HepG2 (cell line): ENCODE data around the gene LCK. TPM values are rescaled to one million over a fixed set of nuclear protein-coding genes. Genes with fewer than 3 reads are reported as not detected.

Experiments used
- FOXK1 ChIP-seq: sonication (generic); formaldehyde crosslinking; IDR thresholded peaks from 2 replicates; pipeline ENCODE4 v1.4.0; 2020; ENCODE audit warnings: low read depth, missing genetic modification reagents, borderline replicate concordance
- GLI4 ChIP-seq: sonication (generic); formaldehyde crosslinking; IDR thresholded peaks from 2 replicates; pipeline ENCODE4 v1.5.1; 2020; ENCODE audit warnings: missing genetic modification reagents, mild to moderate bottlenecking, moderate library complexity, borderline replicate concordance
- GTF2F1 ChIP-seq: fragments of 150-350 bp; IDR thresholded peaks from 2 replicates; pipeline ENCODE4 v1.6.1; 2014; ENCODE audit warnings: low read length
- HOXA3 ChIP-seq: sonication (generic); formaldehyde crosslinking; IDR thresholded peaks from 2 replicates; pipeline ENCODE4 v1.5.0; 2020; ENCODE audit warnings: missing genetic modification reagents
- RBM22 ChIP-seq: fragments of 200-400 bp; formaldehyde crosslinking; optimal IDR thresholded peaks from 2 replicates; pipeline ENCODE3; 2017; ENCODE audit warnings: mild to moderate bottlenecking, low read length, moderate library complexity
- SALL1 ChIP-seq: sonication (generic); formaldehyde crosslinking; IDR thresholded peaks from 2 replicates; pipeline ENCODE4 v1.8.0; 2022; ENCODE audit warnings: mild to moderate bottlenecking, missing genetic modification reagents
- SMYD3 ChIP-seq: sonication (generic); formaldehyde crosslinking; IDR thresholded peaks from 2 replicates; pipeline ENCODE4 v1.8.1; 2023; ENCODE audit warnings: mild to moderate bottlenecking, missing genetic modification reagents
- SOX6 ChIP-seq, 2 experiments: fragments of 450-650 bp in 1 of 2; sonication (generic) in 1 of 2; formaldehyde crosslinking in 1 of 2; IDR thresholded peaks; 2 replicates each; pipeline versions ENCODE4 v1.4.0 to v1.6.1; 2017 to 2020; ENCODE audit warnings: antibody characterized with exemption in 1 of 2, mild to moderate bottlenecking in 1 of 2, missing genetic modification reagents in 1 of 2
- TBX2 ChIP-seq: sonication (generic); formaldehyde crosslinking; IDR thresholded peaks from 2 replicates; pipeline ENCODE4 v1.5.0; 2020; ENCODE audit warnings: missing genetic modification reagents, mild to moderate bottlenecking, borderline replicate concordance
- TEAD3 ChIP-seq: optimal IDR thresholded peaks from 2 replicates; pipeline ENCODE3; 2016; ENCODE audit warnings: borderline replicate concordance
- TSC22D2 ChIP-seq: sonication (generic); formaldehyde crosslinking; IDR thresholded peaks from 2 replicates; pipeline ENCODE4 v1.5.1; 2020; ENCODE audit warnings: missing genetic modification reagents, mild to moderate bottlenecking, borderline replicate concordance
- ZNF207 ChIP-seq: fragments of 450-650 bp; IDR thresholded peaks from 2 replicates; pipeline ENCODE4 v1.6.1; 2016; ENCODE audit warnings: antibody characterized with exemption, borderline replicate concordance
- ZNF251 ChIP-seq: sonication (generic); formaldehyde crosslinking; IDR thresholded peaks from 2 replicates; pipeline ENCODE4 v1.9.0; 2021; ENCODE audit warnings: mild to moderate bottlenecking, missing genetic modification reagents
- ZNF296 ChIP-seq: sonication (generic); formaldehyde crosslinking; conservative IDR thresholded peaks from 2 replicates; pipeline ENCODE4 v1.5.0; 2020; ENCODE audit warnings: mild to moderate bottlenecking, missing genetic modification reagents
- ZNF501 ChIP-seq: sonication (generic); formaldehyde crosslinking; IDR thresholded peaks from 2 replicates; pipeline ENCODE4 v1.5.1; 2020; ENCODE audit warnings: mild to moderate bottlenecking, moderate library complexity, missing genetic modification reagents
- ZNF546 ChIP-seq: sonication (generic); formaldehyde crosslinking; conservative IDR thresholded peaks from 2 replicates; pipeline ENCODE4 v1.8.1; 2023; ENCODE audit warnings: mild to moderate bottlenecking, missing genetic modification reagents
- ZNF556 ChIP-seq: sonication (generic); formaldehyde crosslinking; IDR thresholded peaks from 2 replicates; pipeline ENCODE4 v1.4.0; 2020; ENCODE audit warnings: mild to moderate bottlenecking, missing genetic modification reagents, borderline replicate concordance
- ZNF577 ChIP-seq: sonication (generic); formaldehyde crosslinking; IDR thresholded peaks from 2 replicates; pipeline ENCODE4 v1.4.0; 2020; ENCODE audit warnings: mild to moderate bottlenecking, low read depth, missing genetic modification reagents, borderline replicate concordance
- ZNF878 ChIP-seq: sonication (generic); formaldehyde crosslinking; IDR thresholded peaks from 2 replicates; pipeline ENCODE4 v1.8.1; 2023; ENCODE audit warnings: mild to moderate bottlenecking, missing genetic modification reagents, moderate library complexity
- polyA plus RNA-seq, 8 experiments: library from polyadenylated mRNA; depleted of rRNA in 3 of 8; stranded (reverse) in 7 of 8; unstranded in 1 of 8; fragments of >200 nt; fragmentation: Illumina TruSeq in 4 of 8; extraction: Trizol in 4 of 8; gene quantifications; 2 replicates each; pipeline versions ENCODE4 v1.2.1 to v1.2.3, GENCODE V29; 2011 to 2016; ENCODE audit warnings: low read depth in 4 of 8, missing spikeins in 1 of 8, mixed read lengths in 1 of 8; ENCODE audit not compliant: insufficient read depth in 1 of 8
- total RNA-seq, 5 experiments: library from RNA; depleted of rRNA; stranded (reverse); fragments of >200 nt; fragmentation: Illumina TruSeq; extraction: Trizol; gene quantifications; 2 replicates each; pipeline ENCODE4 v1.2.3, GENCODE V29; 2016; ENCODE audit warnings: low read depth in 1 of 5
- TF ChIP-seq, protein P1 (sequence below): sonication (generic); formaldehyde crosslinking; IDR thresholded peaks from 2 replicates; pipeline ENCODE4 v1.5.0; 2020; ENCODE audit warnings: missing genetic modification reagents
- TF ChIP-seq, protein P2 (sequence below): sonication (generic); formaldehyde crosslinking; IDR thresholded peaks from 2 replicates; pipeline ENCODE4 v1.4.0; 2020; ENCODE audit warnings: mild to moderate bottlenecking, missing genetic modification reagents
- TF ChIP-seq, protein P3 (sequence below): sonication (generic); formaldehyde crosslinking; IDR thresholded peaks from 2 replicates; pipeline ENCODE4 v1.4.0; 2020; ENCODE audit warnings: missing genetic modification reagents
- TF ChIP-seq, protein P4 (sequence below): sonication (generic); formaldehyde crosslinking; IDR thresholded peaks from 2 replicates; pipeline ENCODE4 v1.5.1; 2020; ENCODE audit warnings: mild to moderate bottlenecking, missing genetic modification reagents

Gene LCK
- total and polyA plus RNA-seq, 2 of the 13 experiments (the other 11 are each of a cell fraction or from before 2014, with no cell fraction given): 0.93 to 1.8 TPM

DNA sequence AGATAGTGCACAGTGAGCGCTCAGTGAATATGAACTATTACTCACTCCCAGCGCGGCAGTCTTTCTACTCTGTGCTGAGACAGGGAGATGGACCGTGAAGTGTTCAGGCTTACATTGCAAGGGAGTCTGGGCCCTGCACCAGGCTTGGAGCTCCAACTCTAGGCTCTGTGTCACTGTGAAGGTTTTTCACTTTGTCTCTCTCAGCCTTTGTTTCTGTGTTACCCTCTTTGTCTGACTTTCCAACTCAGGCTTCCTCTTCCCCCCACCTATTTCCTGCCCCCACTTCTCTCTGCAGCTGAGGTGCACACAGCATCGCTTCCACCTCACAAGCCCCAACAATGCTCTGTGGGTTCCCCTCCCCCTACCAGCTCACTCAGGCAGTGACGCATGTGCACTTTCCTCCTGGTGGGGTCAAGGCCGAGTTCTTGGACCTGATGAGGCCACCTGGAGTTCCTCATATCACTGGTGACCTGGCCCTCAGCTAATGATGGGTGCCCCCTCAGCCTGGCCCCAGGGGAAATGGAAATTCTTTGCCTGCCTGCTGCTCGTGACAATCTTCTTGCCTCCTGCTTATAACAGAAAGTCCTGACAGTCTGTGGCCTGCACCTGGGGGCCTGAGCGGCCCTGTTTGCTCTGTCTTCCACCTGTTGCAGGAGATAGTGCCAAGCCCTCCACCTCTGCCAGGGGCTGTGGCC is 1.1 kb upstream of the LCK start (continued):
- TF ChIP-seq, protein P1, sequence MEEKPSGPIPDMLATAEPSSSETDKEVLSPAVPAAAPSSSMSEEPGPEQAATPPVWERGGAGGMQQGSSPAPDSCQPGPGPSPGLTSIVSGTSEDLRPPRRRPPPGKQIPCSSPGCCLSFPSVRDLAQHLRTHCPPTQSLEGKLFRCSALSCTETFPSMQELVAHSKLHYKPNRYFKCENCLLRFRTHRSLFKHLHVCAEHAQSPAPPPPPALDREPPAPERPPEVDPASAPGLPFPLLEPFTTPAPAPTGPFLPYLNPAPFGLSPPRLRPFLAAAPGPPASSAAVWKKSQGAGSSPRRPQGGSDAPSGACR (CRISPR knock-in tag): peak; percentile 81; the same call in 1 of the 2 replicates
- no peak for TF ChIP-seq GTF2F1
- TF ChIP-seq TBX2 (CRISPR knock-in tag): peak; percentile 68; the same call in 1 of the 2 replicates
- TF ChIP-seq, protein P2, sequence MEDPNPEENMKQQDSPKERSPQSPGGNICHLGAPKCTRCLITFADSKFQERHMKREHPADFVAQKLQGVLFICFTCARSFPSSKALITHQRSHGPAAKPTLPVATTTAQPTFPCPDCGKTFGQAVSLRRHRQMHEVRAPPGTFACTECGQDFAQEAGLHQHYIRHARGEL: no peak
- 0 out of 2 replicates have a peak, but pooled peaks have one; percentile 46 for TF ChIP-seq FOXK1
- TF ChIP-seq ZNF556: peak; percentile 96; the same call in 1 of the 2 replicates
- TF ChIP-seq ZNF546 (CRISPR knock-in tag): 0 out of 2 replicates have a peak, but pooled peaks have one; percentile 80
- peak; percentile 97 for TF ChIP-seq SALL1 (CRISPR knock-in tag)
- TF ChIP-seq SMYD3 (CRISPR knock-in tag): peak; percentile 86; the same call in 1 of the 2 replicates
- TF ChIP-seq TEAD3: peak; percentile 66
- peak; percentile 72 for TF ChIP-seq HOXA3 (CRISPR knock-in tag)
- no peak for TF ChIP-seq SOX6 (IDR thresholded peaks at IDR 0.05)
- TF ChIP-seq SOX6 (CRISPR knock-in tag; IDR thresholded peaks at IDR 0.05): peak; percentile 94
- TF ChIP-seq, protein P3, sequence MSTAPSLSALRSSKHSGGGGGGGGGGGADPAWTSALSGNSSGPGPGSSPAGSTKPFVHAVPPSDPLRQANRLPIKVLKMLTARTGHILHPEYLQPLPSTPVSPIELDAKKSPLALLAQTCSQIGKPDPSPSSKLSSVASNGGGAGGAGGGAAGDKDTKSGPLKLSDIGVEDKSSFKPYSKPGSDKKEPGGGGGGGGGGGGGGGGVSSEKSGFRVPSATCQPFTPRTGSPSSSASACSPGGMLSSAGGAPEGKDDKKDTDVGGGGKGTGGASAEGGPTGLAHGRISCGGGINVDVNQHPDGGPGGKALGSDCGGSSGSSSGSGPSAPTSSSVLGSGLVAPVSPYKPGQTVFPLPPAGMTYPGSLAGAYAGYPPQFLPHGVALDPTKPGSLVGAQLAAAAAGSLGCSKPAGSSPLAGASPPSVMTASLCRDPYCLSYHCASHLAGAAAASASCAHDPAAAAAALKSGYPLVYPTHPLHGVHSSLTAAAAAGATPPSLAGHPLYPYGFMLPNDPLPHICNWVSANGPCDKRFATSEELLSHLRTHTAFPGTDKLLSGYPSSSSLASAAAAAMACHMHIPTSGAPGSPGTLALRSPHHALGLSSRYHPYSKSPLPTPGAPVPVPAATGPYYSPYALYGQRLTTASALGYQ (CRISPR knock-in tag): 0 out of 2 replicates have a peak, but pooled peaks have one; percentile 74
- peak; percentile 60; the same call in 1 of the 2 replicates for TF ChIP-seq ZNF878 (CRISPR knock-in tag)
- TF ChIP-seq ZNF577 (CRISPR knock-in tag): no peak
- TF ChIP-seq GLI4: no peak
- TF ChIP-seq ZNF251 (CRISPR knock-in tag): no peak
- TF ChIP-seq TSC22D2 (CRISPR knock-in tag): no peak
- no peak for TF ChIP-seq ZNF207
- TF ChIP-seq ZNF296: no peak
- TF ChIP-seq RBM22: no peak
- TF ChIP-seq ZNF501 (CRISPR knock-in tag): no peak; the same call in 1 of the 2 replicates
- TF ChIP-seq, protein P4, sequence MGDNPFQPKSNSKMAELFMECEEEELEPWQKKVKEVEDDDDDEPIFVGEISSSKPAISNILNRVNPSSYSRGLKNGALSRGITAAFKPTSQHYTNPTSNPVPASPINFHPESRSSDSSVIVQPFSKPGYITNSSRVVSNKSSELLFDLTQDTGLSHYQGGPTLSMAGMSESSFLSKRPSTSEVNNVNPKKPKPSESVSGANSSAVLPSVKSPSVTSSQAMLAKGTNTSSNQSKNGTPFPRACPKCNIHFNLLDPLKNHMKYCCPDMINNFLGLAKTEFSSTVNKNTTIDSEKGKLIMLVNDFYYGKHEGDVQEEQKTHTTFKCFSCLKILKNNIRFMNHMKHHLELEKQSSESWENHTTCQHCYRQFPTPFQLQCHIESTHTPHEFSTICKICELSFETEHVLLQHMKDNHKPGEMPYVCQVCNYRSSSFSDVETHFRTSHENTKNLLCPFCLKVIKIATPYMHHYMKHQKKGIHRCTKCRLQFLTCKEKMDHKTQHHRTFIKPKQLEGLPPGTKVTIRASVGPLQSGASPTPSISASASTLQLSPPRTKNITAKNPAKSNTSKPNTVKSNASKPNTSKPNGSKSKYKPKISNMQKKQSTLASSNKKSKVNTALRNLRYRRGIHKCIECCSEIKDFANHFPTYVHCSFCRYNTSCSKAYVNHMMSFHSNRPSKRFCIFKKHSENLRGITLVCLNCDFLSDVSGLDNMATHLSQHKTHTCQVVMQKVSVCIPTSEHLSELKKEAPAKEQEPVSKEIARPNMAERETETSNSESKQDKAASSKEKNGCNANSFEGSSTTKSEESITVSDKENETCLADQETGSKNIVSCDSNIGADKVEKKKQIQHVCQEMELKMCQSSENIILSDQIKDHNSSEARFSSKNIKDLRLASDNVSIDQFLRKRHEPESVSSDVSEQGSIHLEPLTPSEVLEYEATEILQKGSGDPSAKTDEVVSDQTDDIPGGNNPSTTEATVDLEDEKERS (CRISPR knock-in tag): peak; percentile 80; the same call in 1 of the 2 replicates
